GM12892 (cell line): Measurements from ENCODE around the gene COL1A1.

Experiments used
- POLR2A ChIP-seq: IDR thresholded peaks from 2 replicates; pipeline ENCODE4 v1.6.1; 2011; ENCODE audit warnings: low read depth, low read length, control low read depth
- POLR2AphosphoS5 ChIP-seq: IDR thresholded peaks from 2 replicates; pipeline ENCODE4 v1.6.1; 2011; ENCODE audit warnings: low read depth, low read length, control low read depth
- TAF1 ChIP-seq: IDR thresholded peaks from 2 replicates; pipeline ENCODE4 v1.6.1; 2011; ENCODE audit warnings: low read depth, mild to moderate bottlenecking, control low read depth, low read length, borderline replicate concordance

GRCh38 chr17:50220811-50221210, 19.4 kb upstream of the COL1A1 start:
- TF ChIP-seq POLR2A (no peak), POLR2AphosphoS5 (no peak), TAF1 (no peak)
